GM13976 (cell line): ENCODE data around the gene TUBG1.
"Not testable (repeated sequence)": the region's sequence is repeated elsewhere in the genome, so short reads cannot be mapped to it uniquely, and the experiment has no call there.

Experiments used
- DNase-seq: peaks from one replicate; pipeline ENCODE4 v3.0.0; 2012; ENCODE audit warnings: low spot score
- in situ Hi-C: fragments of 300-500 bp; cut with MboI; formaldehyde crosslinking; loops from one replicate; pipeline ENCODE4 v1.12.0; 2022; ENCODE audit warnings: low sequenced_read_pairs, mixed read lengths, inconsistent platforms; ENCODE audit not compliant: unreplicated experiment
- TF ChIP-seq, protein P1 (sequence below): IDR thresholded peaks from 2 replicates; pipeline ENCODE4 v1.5.1; 2012; ENCODE audit warnings: borderline replicate concordance, mild to moderate bottlenecking; ENCODE audit not compliant: insufficient read depth; ENCODE audit errors: extremely low read depth, missing control alignments, control extremely low read depth

TUBG1 gene

DNA sequence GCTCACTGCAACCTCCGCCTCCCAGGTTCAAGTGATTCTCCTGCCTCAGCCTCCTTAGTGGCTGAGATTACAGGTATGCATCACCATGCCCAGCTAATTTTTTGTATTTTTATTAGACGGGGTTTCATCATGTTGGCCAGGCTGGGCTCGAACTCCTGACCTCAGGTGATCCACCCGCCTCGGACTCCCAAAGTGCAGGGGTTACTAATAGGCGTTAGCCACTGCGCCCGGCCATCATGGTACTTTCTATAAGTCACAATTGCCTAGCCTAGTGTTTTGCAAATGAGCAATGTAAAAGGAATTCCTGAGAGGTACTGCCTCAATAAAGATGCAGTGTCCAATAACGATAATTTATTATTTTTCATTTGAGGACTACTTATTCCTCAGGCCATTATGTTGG is 18.1 kb upstream of the TUBG1 start:
- no peak for DNase-seq
- TF ChIP-seq, protein P1, sequence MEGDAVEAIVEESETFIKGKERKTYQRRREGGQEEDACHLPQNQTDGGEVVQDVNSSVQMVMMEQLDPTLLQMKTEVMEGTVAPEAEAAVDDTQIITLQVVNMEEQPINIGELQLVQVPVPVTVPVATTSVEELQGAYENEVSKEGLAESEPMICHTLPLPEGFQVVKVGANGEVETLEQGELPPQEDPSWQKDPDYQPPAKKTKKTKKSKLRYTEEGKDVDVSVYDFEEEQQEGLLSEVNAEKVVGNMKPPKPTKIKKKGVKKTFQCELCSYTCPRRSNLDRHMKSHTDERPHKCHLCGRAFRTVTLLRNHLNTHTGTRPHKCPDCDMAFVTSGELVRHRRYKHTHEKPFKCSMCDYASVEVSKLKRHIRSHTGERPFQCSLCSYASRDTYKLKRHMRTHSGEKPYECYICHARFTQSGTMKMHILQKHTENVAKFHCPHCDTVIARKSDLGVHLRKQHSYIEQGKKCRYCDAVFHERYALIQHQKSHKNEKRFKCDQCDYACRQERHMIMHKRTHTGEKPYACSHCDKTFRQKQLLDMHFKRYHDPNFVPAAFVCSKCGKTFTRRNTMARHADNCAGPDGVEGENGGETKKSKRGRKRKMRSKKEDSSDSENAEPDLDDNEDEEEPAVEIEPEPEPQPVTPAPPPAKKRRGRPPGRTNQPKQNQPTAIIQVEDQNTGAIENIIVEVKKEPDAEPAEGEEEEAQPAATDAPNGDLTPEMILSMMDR = no peak
- in situ Hi-C loops = no loop called here

DNA sequence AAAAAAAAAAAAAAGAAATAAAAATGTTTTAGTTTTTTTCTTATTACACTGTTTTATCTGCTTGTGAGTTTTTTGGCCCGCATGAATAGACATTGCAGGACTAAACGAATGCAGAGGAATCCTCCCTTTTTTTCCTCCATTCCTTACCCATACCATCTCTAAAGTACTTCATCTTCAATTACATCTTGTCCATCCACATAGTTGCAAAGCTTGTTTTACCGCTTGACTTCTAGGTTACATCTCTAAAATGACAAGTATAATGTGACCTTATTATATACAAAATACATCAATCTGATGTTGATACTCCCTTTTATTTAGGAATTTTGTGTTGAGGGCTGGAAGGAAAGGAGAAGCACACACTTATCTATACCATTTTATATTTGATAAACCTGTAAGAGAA is 13.1 kb upstream of the TUBG1 start:
- DNase-seq = no peak
- TF ChIP-seq, protein P1 = no peak
- in situ Hi-C loops = no loop called here

DNA sequence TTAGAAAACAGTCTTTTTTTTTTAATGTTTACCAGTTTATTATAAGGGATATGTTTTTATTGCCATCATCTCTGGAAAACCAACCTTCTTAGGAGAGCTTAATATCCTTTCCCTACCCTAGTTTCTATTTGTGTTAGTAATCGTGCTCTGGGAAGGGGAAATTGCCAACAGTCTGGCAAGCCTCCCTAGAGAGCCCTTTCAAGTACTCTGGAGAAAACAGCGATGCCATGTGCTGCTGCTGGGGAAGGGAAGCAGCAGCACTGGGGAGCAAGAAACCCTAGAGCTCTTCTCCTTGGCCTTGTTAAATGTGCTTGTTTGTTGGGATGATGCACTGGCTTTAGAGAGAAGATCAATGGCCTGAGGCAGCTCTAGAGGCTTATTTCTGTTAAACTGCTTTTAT is 10.6 kb upstream of the TUBG1 start:
- in situ Hi-C loops = no loop called here
- TF ChIP-seq, protein P1 = no peak

DNA sequence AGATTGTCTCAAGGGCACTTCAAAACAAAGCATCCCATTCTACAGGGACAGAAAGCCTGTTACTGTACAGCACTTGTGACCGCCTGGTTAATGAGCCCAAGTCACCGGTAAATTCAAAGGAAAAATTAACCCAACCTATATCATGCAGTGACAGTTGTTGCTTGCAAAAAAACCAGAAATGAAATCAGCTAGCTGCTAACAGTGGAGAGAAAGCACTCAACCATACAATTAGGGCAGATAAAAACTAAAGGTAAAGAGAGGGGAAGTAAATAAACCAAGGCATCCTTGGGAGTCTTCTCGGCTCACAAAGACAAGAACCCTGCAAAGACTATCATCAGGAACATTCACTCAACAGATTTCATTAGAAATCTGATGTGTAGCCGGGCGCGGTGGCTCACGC is 6.2 kb upstream of the TUBG1 start:
- DNase-seq = peak; percentile 36
- TF ChIP-seq, protein P1 = no peak
- in situ Hi-C loops = no loop called here

More for the DNA sequence above, 10.6 kb upstream of the TUBG1 start:
- no peak for DNase-seq

DNA sequence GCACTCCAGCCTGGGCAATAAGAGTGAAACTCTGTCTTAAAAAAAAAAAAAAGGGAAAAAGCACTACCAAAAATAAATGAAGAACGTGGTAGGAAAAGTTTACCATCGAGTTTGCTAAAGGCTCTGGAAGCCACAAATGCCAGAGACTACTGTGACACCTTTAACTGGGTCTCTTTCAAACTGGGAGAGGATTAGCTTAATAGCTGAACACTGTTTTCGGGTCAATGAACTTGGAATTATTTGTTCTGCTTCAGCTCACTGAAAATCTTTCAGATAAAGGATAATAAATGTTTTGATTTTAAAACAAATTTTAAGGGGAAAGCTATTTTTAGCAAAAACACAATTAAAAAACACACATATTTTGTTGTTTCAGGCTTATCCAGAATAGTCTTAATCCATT is 1.7 kb upstream of the TUBG1 start:
- no peak for DNase-seq
- in situ Hi-C loops = no loop called here
- TF ChIP-seq, protein P1 = no peak

DNA sequence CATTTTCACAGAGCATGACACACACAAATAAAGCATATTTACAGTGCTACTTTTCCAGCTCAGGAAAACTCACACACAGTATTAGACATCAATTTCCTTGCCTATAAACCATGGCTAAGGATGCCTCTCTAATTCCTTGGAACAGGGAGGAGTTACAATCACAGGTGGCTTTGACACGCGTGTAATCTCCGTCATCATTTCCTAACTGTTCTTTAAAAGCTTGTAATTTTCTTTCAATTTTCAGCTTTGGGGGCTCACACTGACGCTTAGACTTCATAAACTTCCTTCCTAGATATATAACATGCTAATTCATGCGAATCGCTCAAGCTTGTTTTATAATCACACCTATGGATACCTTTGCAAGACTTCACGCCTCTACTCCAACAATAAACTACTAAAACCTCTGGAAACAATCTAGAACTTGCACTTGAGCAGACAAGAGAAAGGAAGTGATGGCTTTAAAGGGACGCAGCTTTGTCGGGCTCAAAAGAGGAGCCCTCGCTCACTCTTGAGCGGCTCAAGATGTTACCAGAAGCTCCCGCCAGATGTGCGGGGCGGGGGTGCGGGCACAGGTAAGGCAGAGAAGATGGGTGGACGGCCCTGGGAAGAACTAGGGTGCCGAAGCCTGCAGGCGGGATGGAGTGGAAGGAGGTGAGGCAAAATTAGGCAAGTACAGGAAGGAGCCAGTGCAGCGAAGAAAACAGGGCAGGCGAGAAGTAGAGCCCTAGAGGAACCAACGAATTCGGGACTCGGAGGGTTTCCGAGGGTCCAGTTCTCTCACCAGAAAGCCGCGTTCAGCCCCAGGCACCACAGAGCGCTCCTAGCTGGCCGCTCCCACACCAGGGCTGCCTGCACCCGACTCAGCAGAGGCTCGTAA is 940 bp upstream of the TUBG1 start:
- no peak for DNase-seq
- in situ Hi-C loops = no loop called here
- TF ChIP-seq, protein P1 = no peak

DNA sequence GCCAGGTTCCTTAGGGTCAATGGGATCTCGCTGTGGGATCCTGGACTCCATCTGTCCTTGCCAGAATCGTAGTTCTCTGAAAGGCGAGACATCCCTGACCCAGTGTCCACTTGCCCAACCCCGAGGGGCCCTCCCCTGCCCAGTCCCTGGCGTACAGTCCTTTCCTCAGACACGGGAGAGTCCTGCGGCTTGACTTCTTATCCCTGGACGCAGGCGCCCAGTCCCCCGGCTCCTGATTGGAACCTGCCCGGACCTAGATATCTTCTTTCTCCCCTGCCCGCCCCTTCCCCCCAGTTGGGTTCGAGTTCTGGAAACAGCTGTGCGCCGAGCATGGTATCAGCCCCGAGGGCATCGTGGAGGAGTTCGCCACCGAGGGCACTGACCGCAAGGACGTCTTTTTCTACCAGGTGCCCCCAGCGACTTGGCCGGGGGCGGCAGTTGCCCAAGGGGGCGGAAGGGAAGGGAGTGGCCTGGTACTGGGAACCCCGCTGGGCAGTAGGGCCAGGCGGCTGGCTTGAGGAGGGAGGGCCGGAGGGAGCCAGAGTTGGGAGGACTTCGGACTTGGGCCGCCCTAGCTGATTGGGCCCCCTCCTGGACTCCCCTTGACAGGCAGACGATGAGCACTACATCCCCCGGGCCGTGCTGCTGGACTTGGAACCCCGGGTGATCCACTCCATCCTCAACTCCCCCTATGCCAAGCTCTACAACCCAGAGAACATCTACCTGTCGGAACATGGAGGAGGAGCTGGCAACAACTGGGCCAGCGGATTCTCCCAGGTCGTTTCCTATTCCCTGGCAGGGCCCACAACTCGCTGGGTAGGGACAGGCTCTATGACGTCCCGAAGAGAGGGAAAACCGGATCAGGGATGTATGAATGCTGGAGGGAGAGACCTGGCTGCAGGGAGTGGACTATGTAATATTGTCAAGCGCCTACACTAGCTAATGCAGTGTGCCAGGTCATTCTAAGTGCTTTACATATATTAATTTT is 625 bp downstream of the TUBG1 start:
- DNase-seq, in situ Hi-C loops: not testable (repeated sequence)
